ENCODE measurements around the gene MYOM3.

Gene MYOM3

GRCh38 chr1:24138476-24139221 lies 26.7 kb upstream of the MYOM3 start:
- DNase-seq (ENCODE audit: low spot score) = no peak

GRCh38 chr1:24136956-24137539 lies 25.1 kb upstream of the MYOM3 start:
- DNase-seq (ENCODE audit: low spot score) = no peak

- no peak for DNase-seq (ENCODE audit: low spot score)
These were observed 22.4 kb upstream of the MYOM3 start for GRCh38 chr1:24134376-24134775.

GRCh38 chr1:24133819-24134218 lies 21.9 kb upstream of the MYOM3 start:
- DNase-seq (ENCODE audit: low spot score) = no peak

GRCh38 chr1:24130385-24130784 lies 18.4 kb upstream of the MYOM3 start:
- DNase-seq (ENCODE audit: low spot score) = no peak

- DNase-seq (ENCODE audit: low spot score) = no peak
These were observed 15.9 kb upstream of the MYOM3 start for GRCh38 chr1:24127801-24128363.

GRCh38 chr1:24127134-24127800 lies 15.3 kb upstream of the MYOM3 start:
- no peak for DNase-seq (ENCODE audit: low spot score)

GRCh38 chr1:24126672-24127023 lies 14.7 kb upstream of the MYOM3 start:
- DNase-seq (ENCODE audit: low spot score) = no peak

GRCh38 chr1:24126018-24126671 lies 14.2 kb upstream of the MYOM3 start:
- no peak for DNase-seq (ENCODE audit: low spot score)

- no peak for DNase-seq (ENCODE audit: low spot score)
These were observed 13.5 kb upstream of the MYOM3 start for GRCh38 chr1:24125456-24125855.

GRCh38 chr1:24124980-24125379 lies 13.0 kb upstream of the MYOM3 start:
- DNase-seq (ENCODE audit: low spot score) = no peak

GRCh38 chr1:24123611-24124010 lies 11.7 kb upstream of the MYOM3 start:
- DNase-seq (ENCODE audit: low spot score) = no peak

- DNase-seq (ENCODE audit: low spot score) = no peak
These were observed 10.8 kb upstream of the MYOM3 start for GRCh38 chr1:24122776-24123175.

- DNase-seq (ENCODE audit: low spot score) = no peak
These were observed 9.5 kb upstream of the MYOM3 start for GRCh38 chr1:24121406-24121805.

GRCh38 chr1:24120965-24121364 lies 9.0 kb upstream of the MYOM3 start:
- DNase-seq (ENCODE audit: low spot score) = no peak

- DNase-seq (ENCODE audit: low spot score) = no peak
These were observed 8.2 kb upstream of the MYOM3 start for GRCh38 chr1:24119859-24120756.

- DNase-seq (ENCODE audit: low spot score) = no peak
These were observed 7.5 kb upstream of the MYOM3 start for GRCh38 chr1:24119489-24119858.

GRCh38 chr1:24118410-24119242 lies 6.7 kb upstream of the MYOM3 start:
- DNase-seq (ENCODE audit: low spot score) = no peak

GRCh38 chr1:24117722-24118409 lies 5.9 kb upstream of the MYOM3 start:
- no peak for DNase-seq (ENCODE audit: low spot score)

- no peak for DNase-seq (ENCODE audit: low spot score)
These were observed 5.2 kb upstream of the MYOM3 start for GRCh38 chr1:24117132-24117531.

Data from putamen (tissue), 1 donor.